NCI-H82 treated with DMSO at 0.1 percent for 48 hours (cell line): ENCODE data around the gene MAP3K15.
"Not testable (repeated sequence)": the region's sequence is repeated elsewhere in the genome, so short reads cannot be mapped to it uniquely, and the experiment has no call there.

ENCODE experiments used
- DNase-seq: peaks from one replicate; lab custom pipeline; 2025; ENCODE audit not compliant: unreplicated experiment; lab: John Stamatoyannopoulos, UW

MAP3K15 gene

GRCh38 chrX:19535476-19535875 is 20.2 kb upstream of the MAP3K15 start:
- no peak for DNase-seq

- no peak for DNase-seq
These were observed 17.4 kb upstream of the MAP3K15 start for GRCh38 chrX:19532709-19533108.

- DNase-seq: no peak
These were observed 2.7 kb upstream of the MAP3K15 start for GRCh38 chrX:19517965-19518364.

GRCh38 chrX:19515615-19516105 is 352 bp upstream of the MAP3K15 start:
- no peak for DNase-seq

GRCh38 chrX:19513383-19513782 is 1.9 kb downstream of the MAP3K15 start:
- peak; percentile 38 for DNase-seq

GRCh38 chrX:19512961-19513360 is 2.3 kb downstream of the MAP3K15 start:
- DNase-seq: no peak

GRCh38 chrX:19512359-19512758 is 2.9 kb downstream of the MAP3K15 start:
- DNase-seq: no peak

GRCh38 chrX:19511796-19512195 is 3.5 kb downstream of the MAP3K15 start:
- not testable (repeated sequence) for DNase-seq

GRCh38 chrX:19496711-19497110 is 18.6 kb downstream of the MAP3K15 start:
- DNase-seq: no peak

- DNase-seq: no peak
These were observed 27.6 kb downstream of the MAP3K15 start for GRCh38 chrX:19487520-19488200.

GRCh38 chrX:19479458-19479857 is 35.9 kb downstream of the MAP3K15 start:
- no peak for DNase-seq

- DNase-seq: not testable (repeated sequence)
These were observed 46.9 kb downstream of the MAP3K15 start for GRCh38 chrX:19468383-19468782.

GRCh38 chrX:19462879-19463278 is 52.4 kb downstream of the MAP3K15 start:
- DNase-seq: no peak

- DNase-seq: no peak
These were observed 53.1 kb downstream of the MAP3K15 start for GRCh38 chrX:19462231-19462630.

GRCh38 chrX:19457662-19458061 is 57.6 kb downstream of the MAP3K15 start:
- no peak for DNase-seq

GRCh38 chrX:19448077-19448476 is 67.2 kb downstream of the MAP3K15 start:
- no peak for DNase-seq

- DNase-seq: no peak
These were observed 68.9 kb downstream of the MAP3K15 start for GRCh38 chrX:19446397-19446796.

GRCh38 chrX:19445772-19446171 is 69.5 kb downstream of the MAP3K15 start:
- not testable (repeated sequence) for DNase-seq

GRCh38 chrX:19443869-19444526 is 71.3 kb downstream of the MAP3K15 start:
- no peak for DNase-seq

- DNase-seq: no peak
These were observed 74.6 kb downstream of the MAP3K15 start for GRCh38 chrX:19440713-19441112.

- not testable (repeated sequence) for DNase-seq
These were observed 92.6 kb downstream of the MAP3K15 start for GRCh38 chrX:19422661-19423060.

GRCh38 chrX:19410259-19410658 is 105.0 kb downstream of the MAP3K15 start:
- no peak for DNase-seq

- DNase-seq: no peak
These were observed 111.6 kb downstream of the MAP3K15 start for GRCh38 chrX:19403696-19404095.
